OCI-LY3 (cell line): ENCODE data around the gene ARNT2.

ENCODE experiments used
- EZH2phosphoT487 ChIP-seq: fragments of 200-600 bp; shearing (Covaris generic); IDR thresholded peaks from 2 replicates; pipeline ENCODE4 v1.6.1; 2018; ENCODE audit warnings: antibody characterized with exemption, mixed run types, low read depth
- TF ChIP-seq, protein P1 (sequence below): fragments of 200-600, 300-600 bp; sonication (generic); IDR thresholded peaks from 2 replicates; pipeline ENCODE4 v1.5.1; 2014; ENCODE audit warnings: antibody characterized with exemption, low read length, low read depth

DNA sequence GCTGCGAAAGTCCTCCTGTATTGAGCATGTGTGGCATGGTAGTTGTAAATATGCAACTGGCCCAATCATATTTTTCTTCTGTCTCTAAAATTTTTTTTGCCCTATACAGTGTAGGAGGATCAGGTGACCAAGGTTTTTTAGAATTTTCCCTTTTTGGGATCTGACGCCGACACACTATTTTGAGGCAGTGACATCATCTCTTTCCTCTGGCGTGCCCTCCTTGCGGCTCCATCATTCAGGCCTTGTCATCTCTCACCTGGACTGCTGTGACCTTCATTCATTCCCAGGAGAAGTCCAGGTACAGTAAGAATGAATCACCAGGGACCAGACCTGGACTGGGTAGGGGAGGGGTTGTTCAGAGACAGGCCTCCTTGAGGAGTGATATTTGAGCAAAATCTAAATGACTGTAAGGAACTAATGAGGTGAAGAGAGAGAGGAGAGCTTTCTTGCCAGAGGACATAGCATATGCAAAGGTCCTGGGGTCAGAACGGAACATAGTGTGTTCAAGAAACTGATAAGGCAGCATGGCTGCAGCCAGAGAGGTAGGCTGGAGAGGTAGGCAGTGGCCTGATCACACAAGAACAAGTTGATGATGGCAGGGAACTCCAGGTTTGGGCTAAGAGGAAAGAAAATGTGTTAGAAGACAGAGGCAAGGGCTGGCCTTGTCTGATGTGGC, 38.7 kb downstream of the ARNT2 start:
- TF ChIP-seq, protein P1, sequence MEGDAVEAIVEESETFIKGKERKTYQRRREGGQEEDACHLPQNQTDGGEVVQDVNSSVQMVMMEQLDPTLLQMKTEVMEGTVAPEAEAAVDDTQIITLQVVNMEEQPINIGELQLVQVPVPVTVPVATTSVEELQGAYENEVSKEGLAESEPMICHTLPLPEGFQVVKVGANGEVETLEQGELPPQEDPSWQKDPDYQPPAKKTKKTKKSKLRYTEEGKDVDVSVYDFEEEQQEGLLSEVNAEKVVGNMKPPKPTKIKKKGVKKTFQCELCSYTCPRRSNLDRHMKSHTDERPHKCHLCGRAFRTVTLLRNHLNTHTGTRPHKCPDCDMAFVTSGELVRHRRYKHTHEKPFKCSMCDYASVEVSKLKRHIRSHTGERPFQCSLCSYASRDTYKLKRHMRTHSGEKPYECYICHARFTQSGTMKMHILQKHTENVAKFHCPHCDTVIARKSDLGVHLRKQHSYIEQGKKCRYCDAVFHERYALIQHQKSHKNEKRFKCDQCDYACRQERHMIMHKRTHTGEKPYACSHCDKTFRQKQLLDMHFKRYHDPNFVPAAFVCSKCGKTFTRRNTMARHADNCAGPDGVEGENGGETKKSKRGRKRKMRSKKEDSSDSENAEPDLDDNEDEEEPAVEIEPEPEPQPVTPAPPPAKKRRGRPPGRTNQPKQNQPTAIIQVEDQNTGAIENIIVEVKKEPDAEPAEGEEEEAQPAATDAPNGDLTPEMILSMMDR = no peak
- TF ChIP-seq EZH2phosphoT487 = no peak
